ENCODE measurements around the gene ACTG2.

ACTG2 gene

GRCh38 chr2:73921581-73921980 is 28.8 kb downstream of the ACTG2 start:
- no peak for DNase-seq (ENCODE audit: low read depth)
- TF ChIP-seq, protein P1, sequence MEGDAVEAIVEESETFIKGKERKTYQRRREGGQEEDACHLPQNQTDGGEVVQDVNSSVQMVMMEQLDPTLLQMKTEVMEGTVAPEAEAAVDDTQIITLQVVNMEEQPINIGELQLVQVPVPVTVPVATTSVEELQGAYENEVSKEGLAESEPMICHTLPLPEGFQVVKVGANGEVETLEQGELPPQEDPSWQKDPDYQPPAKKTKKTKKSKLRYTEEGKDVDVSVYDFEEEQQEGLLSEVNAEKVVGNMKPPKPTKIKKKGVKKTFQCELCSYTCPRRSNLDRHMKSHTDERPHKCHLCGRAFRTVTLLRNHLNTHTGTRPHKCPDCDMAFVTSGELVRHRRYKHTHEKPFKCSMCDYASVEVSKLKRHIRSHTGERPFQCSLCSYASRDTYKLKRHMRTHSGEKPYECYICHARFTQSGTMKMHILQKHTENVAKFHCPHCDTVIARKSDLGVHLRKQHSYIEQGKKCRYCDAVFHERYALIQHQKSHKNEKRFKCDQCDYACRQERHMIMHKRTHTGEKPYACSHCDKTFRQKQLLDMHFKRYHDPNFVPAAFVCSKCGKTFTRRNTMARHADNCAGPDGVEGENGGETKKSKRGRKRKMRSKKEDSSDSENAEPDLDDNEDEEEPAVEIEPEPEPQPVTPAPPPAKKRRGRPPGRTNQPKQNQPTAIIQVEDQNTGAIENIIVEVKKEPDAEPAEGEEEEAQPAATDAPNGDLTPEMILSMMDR (IDR thresholded peaks at IDR 0.05; ENCODE audit: low read length, missing control alignments) = no peak
- no peak overlapping the region for H3K4me3 ChIP-seq (replicated peaks; ENCODE audit: low read depth, low read length)

- TF ChIP-seq, protein P1 (IDR thresholded peaks at IDR 0.05; ENCODE audit: low read length, missing control alignments) = no peak
- H3K4me3 ChIP-seq (replicated peaks; ENCODE audit: low read depth, low read length) = no peak overlapping the region
- no peak for DNase-seq (ENCODE audit: low read depth)
Measured at GRCh38 chr2:73922681-73923080, 29.9 kb downstream of the ACTG2 start.

DNA sequence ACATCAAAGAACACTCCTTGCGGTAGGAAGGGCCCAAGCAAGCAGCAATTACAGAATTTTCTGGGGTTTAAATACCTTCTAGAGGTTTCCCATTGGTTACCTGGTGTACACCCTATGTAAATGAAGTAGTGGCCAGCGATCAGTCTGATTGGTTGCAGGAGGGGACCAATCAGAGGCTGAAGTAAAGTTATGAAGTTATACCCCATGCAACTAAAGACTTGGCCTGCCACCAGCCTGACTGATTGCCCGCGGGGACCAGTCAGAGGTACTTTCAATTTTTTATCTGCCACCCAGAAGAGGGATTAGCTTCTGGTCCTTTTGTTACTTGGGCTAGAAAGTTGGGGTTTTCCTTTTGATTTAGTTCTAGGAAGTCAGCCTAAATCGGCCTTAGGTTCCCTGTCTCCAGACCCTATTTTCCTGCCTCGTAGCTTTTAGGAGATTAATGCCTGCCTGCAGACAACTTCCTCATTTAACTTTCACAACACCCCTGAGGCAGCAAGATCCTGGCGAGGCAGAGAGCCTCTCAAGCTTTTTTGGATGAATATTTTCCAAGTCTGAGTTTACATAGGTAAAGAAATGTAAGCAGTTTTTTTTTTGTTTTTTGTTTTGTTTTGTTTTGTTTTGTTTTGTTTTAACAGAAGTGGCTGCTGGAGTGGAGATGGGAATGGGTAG is 32.4 kb downstream of the ACTG2 start:
- DNase-seq (ENCODE audit: low read depth) = no peak
- H3K4me3 ChIP-seq (replicated peaks; ENCODE audit: low read depth, low read length) = no peak overlapping the region
- TF ChIP-seq, protein P1 (IDR thresholded peaks at IDR 0.05; ENCODE audit: low read length, missing control alignments) = no peak

DNA sequence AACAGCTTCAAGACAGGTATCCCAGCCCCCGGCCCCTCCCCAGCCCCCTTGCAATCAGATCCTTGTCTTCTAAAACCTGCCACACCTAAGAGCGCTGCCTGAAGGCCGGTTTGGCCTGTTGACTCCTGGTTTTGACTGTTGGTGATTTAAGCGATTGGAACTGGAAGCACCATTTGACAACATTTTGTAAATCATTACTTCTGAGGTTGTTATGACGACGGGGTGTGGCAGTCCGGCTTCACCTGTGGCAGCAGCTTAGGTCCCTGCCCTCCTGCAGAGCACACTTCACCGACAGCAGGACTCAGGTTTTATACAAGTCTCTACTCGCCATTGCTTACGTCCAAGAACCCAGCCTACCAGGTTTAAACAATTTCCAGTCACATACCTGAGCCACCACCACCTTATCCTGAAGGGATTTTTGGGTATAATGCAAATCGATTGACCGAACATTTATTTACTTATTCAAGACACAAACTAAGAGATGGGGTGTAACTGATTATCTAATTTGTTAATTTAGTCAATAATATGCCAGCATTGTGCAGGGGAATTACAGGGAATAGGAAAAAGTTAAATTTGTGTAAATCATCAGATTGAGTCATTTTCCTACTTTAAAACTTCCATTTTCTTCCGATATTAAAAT is 33.2 kb downstream of the ACTG2 start:
- TF ChIP-seq, protein P1 (IDR thresholded peaks at IDR 0.05; ENCODE audit: low read length, missing control alignments) = no peak
- peak overlapping the region; percentile 94 for H3K4me3 ChIP-seq (replicated peaks; ENCODE audit: low read depth, low read length)
- DNase-seq (ENCODE audit: low read depth) = no peak

GRCh38 chr2:73926493-73927327 is 33.9 kb downstream of the ACTG2 start, which contains the start of gene DGUOK:
DGUOK (plus strand) TSS chr2:73926880; CDS start chr2:73926911, 31 bp downstream.
- peak within 1 kb of the TSS; percentile 94 for H3K4me3 ChIP-seq (replicated peaks; ENCODE audit: low read depth, low read length)
- TF ChIP-seq, protein P1 (IDR thresholded peaks at IDR 0.05; ENCODE audit: low read length, missing control alignments) = no peak
- DNase-seq (ENCODE audit: low read depth) = peak; percentile 100

- no peak for DNase-seq (ENCODE audit: low read depth)
- TF ChIP-seq, protein P1 (IDR thresholded peaks at IDR 0.05; ENCODE audit: low read length, missing control alignments) = no peak
- peak overlapping the region; percentile 94 for H3K4me3 ChIP-seq (replicated peaks; ENCODE audit: low read depth, low read length)
Measured at GRCh38 chr2:73927344-73927743, 34.5 kb downstream of the ACTG2 start.

Data from fibroblast of pulmonary artery (primary cell).